HepG2 (cell line): ENCODE measurements around the gene WDR35.

Experiments
- IKZF1 ChIP-seq: fragments of 450-650 bp; IDR thresholded peaks from 2 replicates; pipeline ENCODE4 v1.7.1; 2016
- NCOA5 ChIP-seq: sonication (generic); formaldehyde crosslinking; IDR thresholded peaks from 2 replicates; pipeline ENCODE4 v1.4.0; 2020; ENCODE audit warnings: missing genetic modification reagents
- NR2C2 ChIP-seq: sonication (generic); formaldehyde crosslinking; IDR thresholded peaks from 2 replicates; pipeline ENCODE4 v1.4.0; 2020; ENCODE audit warnings: missing genetic modification reagents, mild to moderate bottlenecking, moderate library complexity, borderline replicate concordance
- PHF20 ChIP-seq: sonication (generic); formaldehyde crosslinking; IDR thresholded peaks from 2 replicates; pipeline ENCODE4 v1.5.0; 2020; ENCODE audit warnings: mild to moderate bottlenecking, missing genetic modification reagents
- RFX5 ChIP-seq: IDR thresholded peaks from 2 replicates; pipeline ENCODE4 v1.6.1; 2011; ENCODE audit warnings: low read depth, low read length, improper control_type of control experiment
- SP4 ChIP-seq: sonication (generic); formaldehyde crosslinking; IDR thresholded peaks from 2 replicates; pipeline ENCODE4 v1.8.1; 2023; ENCODE audit warnings: mild to moderate bottlenecking, missing genetic modification reagents
- SUZ12 ChIP-seq: fragments of 150-350 bp; IDR thresholded peaks from 2 replicates; pipeline ENCODE4 v1.6.1; 2014; ENCODE audit warnings: low read depth, low read length
- TAF1 ChIP-seq: sonication (generic); formaldehyde crosslinking; IDR thresholded peaks from 2 replicates; pipeline ENCODE4 v1.4.0; 2020; ENCODE audit warnings: missing genetic modification reagents
- ZBTB8A ChIP-seq: sonication (generic); formaldehyde crosslinking; IDR thresholded peaks from 2 replicates; pipeline ENCODE4 v1.4.0; 2020; ENCODE audit warnings: mild to moderate bottlenecking, low read depth, missing genetic modification reagents, borderline replicate concordance
- ZNF207 ChIP-seq: fragments of 450-650 bp; IDR thresholded peaks from 2 replicates; pipeline ENCODE4 v1.6.1; 2016; ENCODE audit warnings: antibody characterized with exemption, borderline replicate concordance
- ZNF343 ChIP-seq: sonication (generic); formaldehyde crosslinking; IDR thresholded peaks from 2 replicates; pipeline ENCODE4 v1.4.0; 2020; ENCODE audit warnings: mild to moderate bottlenecking, missing genetic modification reagents
- ZNF549 ChIP-seq: sonication (generic); formaldehyde crosslinking; IDR thresholded peaks from 2 replicates; pipeline ENCODE4 v1.5.0; 2020; ENCODE audit warnings: missing genetic modification reagents
- TF ChIP-seq, protein P1 (sequence below): sonication (generic); formaldehyde crosslinking; IDR thresholded peaks from 2 replicates; pipeline ENCODE4 v1.5.1; 2020; ENCODE audit warnings: missing genetic modification reagents, mild to moderate bottlenecking, borderline replicate concordance

DNA sequence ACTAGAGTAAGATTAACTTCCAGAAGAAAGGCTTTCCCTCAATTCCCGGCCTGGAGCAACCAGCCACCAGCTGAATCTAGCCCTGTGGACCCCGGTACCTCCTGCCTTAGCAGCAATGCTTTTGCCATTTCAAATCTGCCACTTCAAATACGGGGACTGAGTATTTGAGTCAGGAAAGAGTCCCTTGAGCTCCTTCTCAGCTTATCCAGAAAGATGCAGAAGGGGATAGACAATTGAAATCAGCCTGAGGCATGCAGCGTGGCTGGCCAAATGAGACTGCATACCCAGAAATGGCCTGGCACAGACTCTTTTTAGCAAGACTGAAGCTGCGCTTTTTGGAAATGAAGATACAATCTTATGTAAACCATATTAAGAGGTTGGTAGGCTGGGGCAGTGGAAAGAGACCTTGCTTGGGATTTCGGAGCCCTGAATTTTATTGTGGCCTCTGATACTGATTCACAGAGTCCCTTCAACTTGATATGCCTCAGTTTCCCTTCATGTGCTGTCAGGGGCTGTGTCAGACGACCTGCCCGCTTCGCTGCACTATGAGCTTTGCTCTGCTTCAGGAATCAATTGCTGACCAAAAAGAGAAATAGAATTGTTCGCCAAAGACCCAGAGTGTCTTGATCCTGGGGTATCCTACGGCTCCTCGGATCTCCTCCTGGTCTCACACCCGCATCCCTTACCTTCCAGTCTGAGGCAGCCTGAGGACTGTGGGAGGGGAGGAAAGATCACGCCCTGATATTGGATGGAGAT is 21.5 kb upstream of the WDR35 start:
- TF ChIP-seq IKZF1 (no peak), PHF20 (CRISPR knock-in tag) (no peak), NCOA5 (CRISPR knock-in tag) (no peak), NR2C2 (CRISPR knock-in tag) (no peak), SP4 (CRISPR knock-in tag) (no peak), ZNF207 (no peak), ZNF343 (no peak), ZBTB8A (no peak), ZNF549 (CRISPR knock-in tag) (no peak), TAF1 (no peak; the same call in 1 of the 2 replicates), SUZ12 (no peak), RFX5 (no peak)
- TF ChIP-seq, protein P1, sequence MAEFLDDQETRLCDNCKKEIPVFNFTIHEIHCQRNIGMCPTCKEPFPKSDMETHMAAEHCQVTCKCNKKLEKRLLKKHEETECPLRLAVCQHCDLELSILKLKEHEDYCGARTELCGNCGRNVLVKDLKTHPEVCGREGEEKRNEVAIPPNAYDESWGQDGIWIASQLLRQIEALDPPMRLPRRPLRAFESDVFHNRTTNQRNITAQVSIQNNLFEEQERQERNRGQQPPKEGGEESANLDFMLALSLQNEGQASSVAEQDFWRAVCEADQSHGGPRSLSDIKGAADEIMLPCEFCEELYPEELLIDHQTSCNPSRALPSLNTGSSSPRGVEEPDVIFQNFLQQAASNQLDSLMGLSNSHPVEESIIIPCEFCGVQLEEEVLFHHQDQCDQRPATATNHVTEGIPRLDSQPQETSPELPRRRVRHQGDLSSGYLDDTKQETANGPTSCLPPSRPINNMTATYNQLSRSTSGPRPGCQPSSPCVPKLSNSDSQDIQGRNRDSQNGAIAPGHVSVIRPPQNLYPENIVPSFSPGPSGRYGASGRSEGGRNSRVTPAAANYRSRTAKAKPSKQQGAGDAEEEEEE (CRISPR knock-in tag), result no peak
